ENCODE results near the gene FNBP1.
A peak's percentile ranks its signal among the peaks of the same experiment; 100 is the strongest.

Gene FNBP1

GRCh38 chr9:129887334-129888292, 155.4 kb downstream of the FNBP1 start:
- no peak for DNase-seq

- DNase-seq: no peak
These were observed 156.5 kb downstream of the FNBP1 start for GRCh38 chr9:129886226-129887174.

GRCh38 chr9:129885670-129886106, 157.3 kb downstream of the FNBP1 start:
- DNase-seq: peak; percentile 78

GRCh38 chr9:129885018-129885669, 157.8 kb downstream of the FNBP1 start:
- peak; percentile 43 for DNase-seq

GRCh38 chr9:129884220-129885017, 158.6 kb downstream of the FNBP1 start:
- DNase-seq: peak; percentile 87

- no peak for DNase-seq
These were observed 161.3 kb downstream of the FNBP1 start for GRCh38 chr9:129881547-129882324.

- DNase-seq: no peak
These were observed 162.1 kb downstream of the FNBP1 start for GRCh38 chr9:129880654-129881546.

GRCh38 chr9:129879991-129880653, 162.9 kb downstream of the FNBP1 start:
- no peak for DNase-seq

- DNase-seq: no peak
These were observed 163.8 kb downstream of the FNBP1 start for GRCh38 chr9:129879103-129879699.

GRCh38 chr9:129878291-129878690, 164.7 kb downstream of the FNBP1 start:
- DNase-seq: no peak

GRCh38 chr9:129876815-129877214, 166.2 kb downstream of the FNBP1 start:
- DNase-seq: no peak

- DNase-seq: no peak
These were observed 167.1 kb downstream of the FNBP1 start for GRCh38 chr9:129875687-129876395.

GRCh38 chr9:129875181-129875611, 167.8 kb downstream of the FNBP1 start:
- no peak for DNase-seq

GRCh38 chr9:129874261-129875101, 168.5 kb downstream of the FNBP1 start:
- no peak for DNase-seq

GRCh38 chr9:129873563-129874190, 169.3 kb downstream of the FNBP1 start:
- no peak for DNase-seq

GRCh38 chr9:129871046-129871445, 171.9 kb downstream of the FNBP1 start:
- DNase-seq: no peak

Measured in NCI-H146 (cell line).